Astrocyte of the hippocampus (primary cell): ENCODE measurements around the gene KIAA0586.
A peak's percentile ranks its signal among the peaks of the same experiment; 100 is the strongest.
"Not testable (repeated sequence)": the region's sequence is repeated elsewhere in the genome, so short reads cannot be mapped to it uniquely, and the experiment has no call there.

Experiments
- DNase-seq: peaks from one replicate; pipeline ENCODE4 v3.0.0; 2011; ENCODE audit warnings: low read depth, low spot score

Gene KIAA0586

GRCh38 chr14:58427281-58428117 is at the start of gene KIAA0586, which contains the start of gene TIMM9:
TSS of gene KIAA0586 (plus strand) at chr14:58427719. CDS start at chr14:58428265, 546 bp downstream.
TSS of gene TIMM9 (minus strand) at chr14:58427531. CDS start at chr14:58411945, 15,586 bp downstream.
- DNase-seq, result peak; percentile 98

GRCh38 chr14:58390830-58391229 is 36.7 kb upstream of the KIAA0586 start:
- DNase-seq, result no peak

GRCh38 chr14:58395562-58395811 is 32.0 kb upstream of the KIAA0586 start:
- no peak for DNase-seq

- peak; percentile 90 for DNase-seq
Observed at GRCh38 chr14:58395812-58396788, 31.4 kb upstream of the KIAA0586 start, which contains the start of gene TOMM20L. TSS of gene TOMM20L (plus strand) at chr14:58395930. CDS start at chr14:58395958, 28 bp downstream.

- DNase-seq, result no peak
Observed at GRCh38 chr14:58397156-58397555, 30.4 kb upstream of the KIAA0586 start.

- no peak for DNase-seq
Observed at GRCh38 chr14:58398495-58398894, 29.0 kb upstream of the KIAA0586 start.

- DNase-seq, result no peak
Observed at GRCh38 chr14:58398895-58399294, 28.6 kb upstream of the KIAA0586 start.

- DNase-seq, result no peak
Observed at GRCh38 chr14:58401587-58401986, 25.9 kb upstream of the KIAA0586 start.

- DNase-seq, result no peak
Observed at GRCh38 chr14:58408681-58409215, 18.8 kb upstream of the KIAA0586 start.

GRCh38 chr14:58414845-58415244 is 12.7 kb upstream of the KIAA0586 start:
- DNase-seq, result no peak

- DNase-seq, result no peak
Observed at GRCh38 chr14:58415636-58416547, 11.6 kb upstream of the KIAA0586 start.

GRCh38 chr14:58416934-58417333 is 10.6 kb upstream of the KIAA0586 start:
- not testable (repeated sequence) for DNase-seq

GRCh38 chr14:58426670-58427280 is 744 bp upstream of the KIAA0586 start:
- DNase-seq, result peak; percentile 81

- peak; percentile 53 for DNase-seq
Observed at GRCh38 chr14:58428118-58428683, 682 bp downstream of the KIAA0586 start.

GRCh38 chr14:58430156-58430555 is 2.6 kb downstream of the KIAA0586 start:
- DNase-seq, result peak; percentile 39

GRCh38 chr14:58439476-58439875 is 12.0 kb downstream of the KIAA0586 start:
- DNase-seq, result no peak

- no peak for DNase-seq
Observed at GRCh38 chr14:58444627-58445026, 17.1 kb downstream of the KIAA0586 start.

GRCh38 chr14:58455593-58456265 is 28.2 kb downstream of the KIAA0586 start:
- peak; percentile 74 for DNase-seq

- no peak for DNase-seq
Observed at GRCh38 chr14:58460772-58461171, 33.3 kb downstream of the KIAA0586 start.

- no peak for DNase-seq
Observed at GRCh38 chr14:58463147-58463546, 35.6 kb downstream of the KIAA0586 start.
